ENCODE data around the gene ATP7B.

Gene ATP7B

DNA sequence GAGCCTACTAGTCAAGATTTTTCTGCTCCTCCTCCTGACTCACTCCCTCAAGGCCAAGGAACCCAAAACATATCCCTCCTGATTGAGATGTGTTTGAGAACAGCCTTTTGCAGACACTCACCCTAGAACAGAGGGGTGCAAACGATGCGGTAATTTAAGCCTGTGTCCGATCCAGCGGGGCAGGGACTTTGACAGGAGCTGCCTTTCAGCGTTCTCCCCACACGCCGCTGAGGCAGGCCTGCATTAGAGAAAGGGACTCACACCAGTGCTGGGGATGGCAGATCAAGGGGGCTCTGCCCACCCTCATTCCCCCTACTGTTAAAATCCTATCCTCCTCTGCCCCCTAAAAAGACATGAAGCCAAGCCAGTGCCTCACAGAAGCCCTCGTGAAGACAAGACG lies 79.0 kb downstream of the ATP7B start:
- in situ Hi-C loops (cut with MboI; ENCODE audit: low pct_unique_long_range_greater_than_20kb, low sequenced_read_pairs) = no loop called here

DNA sequence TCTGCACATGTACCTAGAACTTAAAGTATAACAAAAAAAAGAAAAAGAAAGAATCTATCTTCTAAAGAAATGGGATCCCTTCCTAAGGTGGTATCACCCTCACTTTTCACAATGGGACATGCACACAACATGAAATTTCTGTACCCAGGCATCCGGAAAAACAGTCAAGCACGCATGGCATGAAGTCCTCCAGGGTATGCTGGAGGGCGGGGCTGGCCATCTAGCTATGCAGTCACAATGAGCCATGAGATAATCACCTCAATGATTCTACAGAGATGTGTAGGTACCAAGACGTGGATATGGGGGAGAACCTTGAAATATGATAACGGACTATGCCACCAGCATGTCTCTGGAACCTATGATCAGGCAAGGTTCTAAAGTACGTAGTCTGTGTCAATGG lies 79.6 kb downstream of the ATP7B start:
- in situ Hi-C loops (cut with MboI; ENCODE audit: low pct_unique_long_range_greater_than_20kb, low sequenced_read_pairs) = no loop called here

More for the DNA sequence above, 79.0 kb downstream of the ATP7B start:
- DNase-seq = no peak

DNA sequence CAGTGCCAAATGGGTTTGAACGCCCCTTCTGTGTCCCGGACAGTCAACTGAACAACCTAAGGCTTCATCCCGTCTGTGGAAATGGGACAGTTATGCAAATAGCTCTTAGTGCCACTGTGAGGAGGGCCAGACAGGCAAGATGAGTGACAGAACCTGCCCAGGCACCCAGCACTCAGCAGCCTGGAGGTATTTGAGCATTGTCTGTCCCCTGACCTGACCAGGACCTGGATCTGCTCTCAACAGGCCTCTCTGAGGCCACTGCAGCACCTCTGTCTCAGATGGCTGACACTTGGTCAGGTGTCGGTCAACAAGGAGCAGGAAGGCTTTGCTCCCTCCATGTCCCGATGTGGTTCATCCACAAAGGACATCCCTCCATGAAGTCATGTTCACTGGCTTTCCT lies 81.6 kb downstream of the ATP7B start:
- in situ Hi-C loops (cut with MboI; ENCODE audit: low pct_unique_long_range_greater_than_20kb, low sequenced_read_pairs) = no loop called here
- no peak for DNase-seq

More for the DNA sequence above, 79.6 kb downstream of the ATP7B start:
- DNase-seq = no peak

DNA sequence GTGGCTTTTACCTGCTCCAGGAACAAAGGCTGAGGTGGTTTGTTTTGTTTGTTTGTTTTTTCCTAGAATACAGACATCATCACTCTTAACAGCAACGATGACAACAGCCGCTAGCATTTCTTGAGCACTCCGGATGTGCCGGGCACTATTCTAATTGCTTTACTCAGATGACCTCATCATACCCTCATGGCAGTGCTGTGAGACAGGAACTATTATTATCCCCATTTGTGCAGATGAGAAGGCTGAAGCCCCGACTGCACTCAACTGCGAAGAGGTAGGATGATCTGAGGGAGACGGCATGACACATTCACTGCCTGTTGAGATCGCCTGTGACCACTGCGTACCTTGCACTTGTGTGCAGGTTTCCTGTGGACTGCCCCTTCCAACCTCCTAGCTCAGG lies 83.0 kb downstream of the ATP7B start:
- DNase-seq = no peak
- in situ Hi-C loops (cut with MboI; ENCODE audit: low pct_unique_long_range_greater_than_20kb, low sequenced_read_pairs) = no loop called here

DNA sequence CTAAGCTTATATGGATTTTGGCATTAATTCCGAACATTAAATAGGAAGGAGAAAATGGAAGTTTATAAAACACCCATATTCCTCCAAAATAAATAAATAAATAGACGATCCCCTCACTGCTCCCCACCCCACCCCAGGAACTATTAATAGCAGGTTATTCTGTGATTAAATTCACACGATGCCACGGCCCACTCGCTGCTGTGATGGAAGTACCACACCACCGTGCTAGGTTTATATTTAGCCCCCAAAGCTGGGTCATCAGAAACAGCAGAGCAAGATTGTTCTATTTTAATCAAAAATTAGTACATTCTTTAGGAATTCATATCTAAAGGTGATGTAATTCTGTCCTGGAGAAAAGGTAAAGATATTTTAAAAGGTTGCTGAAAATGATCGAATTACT lies 84.1 kb downstream of the ATP7B start:
- in situ Hi-C loops (cut with MboI; ENCODE audit: low pct_unique_long_range_greater_than_20kb, low sequenced_read_pairs) = no loop called here
- no peak for DNase-seq

DNA sequence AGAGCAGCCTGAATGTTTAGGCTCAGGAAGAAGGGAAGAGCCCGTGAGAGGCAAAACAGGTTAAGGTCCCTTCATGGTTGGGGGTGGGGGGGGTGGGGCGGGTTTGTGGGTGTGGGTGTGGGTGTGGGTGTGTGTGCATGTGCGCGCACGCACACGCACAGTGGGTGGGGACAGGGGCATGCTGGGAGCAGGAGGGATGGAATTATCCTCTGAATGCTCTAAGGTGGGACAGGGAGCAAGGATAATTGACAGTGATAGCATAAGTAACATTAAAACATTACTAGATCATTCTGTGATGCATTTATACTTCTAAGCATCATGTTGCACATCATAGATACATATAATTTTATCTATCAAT lies 84.7 kb downstream of the ATP7B start:
- in situ Hi-C loops (cut with MboI; ENCODE audit: low pct_unique_long_range_greater_than_20kb, low sequenced_read_pairs) = no loop called here

DNA sequence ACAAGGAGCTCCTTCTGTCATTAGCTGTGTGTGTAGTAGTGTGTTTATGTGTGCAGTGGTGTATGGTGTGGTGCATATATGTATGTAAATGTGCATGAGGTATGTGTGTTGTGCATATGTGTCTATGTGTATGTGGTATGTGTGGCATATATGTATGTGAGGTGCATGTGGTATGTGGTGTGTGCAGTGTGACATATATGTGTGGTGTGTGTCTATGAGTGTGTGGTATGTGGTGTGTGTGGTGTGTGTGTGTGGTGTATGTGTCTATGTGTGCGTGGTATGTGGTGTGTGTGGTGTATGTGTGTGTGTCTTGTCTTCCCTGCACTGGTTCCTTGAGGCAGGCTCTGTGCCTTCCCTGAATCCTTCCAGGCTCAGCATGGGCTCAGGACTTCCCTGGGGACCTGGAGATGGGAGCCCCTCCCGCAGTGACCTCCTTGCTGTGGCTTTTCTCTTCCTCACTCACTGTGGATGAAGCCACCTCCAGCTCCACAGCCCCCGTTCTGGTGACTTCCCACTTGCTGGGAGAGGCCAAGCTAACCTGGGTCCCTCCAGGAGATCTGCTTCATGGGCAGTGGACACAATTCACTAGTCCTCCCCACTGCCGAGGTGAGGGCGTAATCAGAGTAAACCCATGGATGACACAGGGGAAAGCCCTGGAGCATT lies 85.3 kb downstream of the ATP7B start:
- in situ Hi-C loops (cut with MboI; ENCODE audit: low pct_unique_long_range_greater_than_20kb, low sequenced_read_pairs) = no loop called here
- DNase-seq = no peak

More for the DNA sequence above, 84.7 kb downstream of the ATP7B start:
- no peak for DNase-seq

DNA sequence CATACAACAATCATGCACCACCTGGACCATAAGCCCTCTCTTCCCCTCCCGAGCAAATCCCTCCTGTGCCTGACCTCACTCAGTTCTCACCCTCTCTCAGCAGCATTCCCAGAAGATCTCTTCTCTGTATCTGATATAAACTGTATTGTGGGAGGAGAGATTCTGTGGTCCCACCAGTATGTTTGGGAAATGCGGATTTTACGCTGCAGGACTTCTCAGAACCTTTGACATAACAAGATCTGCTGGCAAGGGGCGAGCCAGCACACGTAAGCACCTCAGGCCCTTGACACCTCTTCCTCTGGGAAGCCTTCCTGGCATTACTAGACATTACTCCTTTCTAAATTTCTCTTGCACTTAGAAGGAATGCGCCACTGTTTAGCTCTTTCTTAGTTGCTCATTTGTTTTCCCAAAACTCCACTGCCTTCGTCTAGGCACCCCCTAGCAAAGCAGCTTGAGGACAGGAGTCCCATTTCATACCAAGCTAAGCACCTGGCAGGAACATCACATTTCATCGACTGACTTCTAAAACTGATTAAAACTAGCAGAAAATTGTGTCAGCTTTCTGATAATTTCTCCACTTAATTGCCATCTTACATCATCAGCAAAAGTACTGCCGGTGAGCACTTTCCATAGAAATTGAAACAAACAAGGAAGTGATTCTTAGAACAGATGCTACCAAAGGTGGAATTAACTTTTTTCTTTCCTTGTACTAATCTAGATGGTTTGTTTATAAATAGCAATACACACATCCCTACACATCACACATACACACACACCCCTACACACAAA lies 86.3 kb downstream of the ATP7B start:
- in situ Hi-C loops (cut with MboI; ENCODE audit: low pct_unique_long_range_greater_than_20kb, low sequenced_read_pairs) = no loop called here
- DNase-seq = no peak

DNA sequence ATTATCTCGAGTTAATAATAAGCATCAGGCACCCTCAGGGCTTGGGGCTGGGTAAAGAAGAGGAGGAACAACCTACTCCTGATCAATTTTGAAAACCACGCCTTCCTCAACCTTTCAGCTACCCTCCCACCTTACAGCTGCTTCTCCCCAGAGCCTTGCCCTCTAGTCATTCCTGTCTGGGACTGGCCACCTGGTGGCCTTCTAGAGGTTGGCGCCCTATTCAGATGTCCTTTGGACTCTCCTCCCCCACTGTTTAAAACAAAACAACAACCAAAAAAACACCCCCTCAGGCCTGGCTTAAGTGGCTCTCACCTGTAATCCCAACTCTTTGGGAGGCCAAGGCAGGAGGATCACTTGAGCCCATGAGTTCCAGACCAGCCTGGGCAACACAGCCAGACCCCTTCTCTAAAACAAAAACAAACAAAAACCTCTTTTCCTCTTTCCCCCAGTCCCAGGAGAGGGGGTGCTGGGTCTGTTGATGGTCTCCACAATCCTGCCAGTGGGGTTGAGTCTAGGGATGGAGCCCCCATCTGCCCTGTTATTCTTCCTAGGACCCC lies 87.2 kb downstream of the ATP7B start:
- DNase-seq = peak; percentile 23
- in situ Hi-C loops (cut with MboI; ENCODE audit: low pct_unique_long_range_greater_than_20kb, low sequenced_read_pairs) = no loop called here

DNA sequence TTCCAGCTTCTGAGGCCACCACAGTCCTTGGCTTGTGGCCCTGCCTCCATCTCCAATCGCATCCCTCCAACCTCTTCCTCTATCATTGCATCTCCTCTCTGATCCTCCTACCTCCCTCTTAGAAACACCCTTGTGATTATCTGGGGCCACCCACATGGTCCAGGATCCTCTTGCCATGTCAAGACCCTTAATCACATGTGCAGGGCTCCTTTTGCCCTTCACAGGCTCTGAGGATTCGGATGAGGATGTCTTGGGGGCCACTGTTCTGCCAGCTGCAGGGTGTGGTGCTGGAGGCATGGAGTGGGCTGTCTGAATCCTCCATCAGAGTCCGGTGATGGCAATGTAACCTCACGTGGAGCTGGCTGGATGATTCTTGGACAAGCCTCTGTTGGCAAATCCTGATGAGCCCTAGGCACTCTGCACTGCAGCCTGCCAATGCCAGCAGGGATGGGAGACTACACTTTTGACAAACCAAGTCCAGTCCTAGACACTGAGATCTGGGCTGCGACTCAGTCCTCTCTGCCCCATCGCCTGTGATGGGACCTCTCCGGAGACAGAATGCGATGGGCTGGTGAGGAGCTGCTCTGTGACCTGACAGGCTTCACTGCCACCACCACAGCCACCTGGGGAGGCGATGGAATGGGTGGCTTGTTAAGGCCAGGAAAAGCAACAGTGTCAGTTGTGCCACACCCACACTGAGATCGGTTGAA lies 88.3 kb downstream of the ATP7B start:
- in situ Hi-C loops (cut with MboI; ENCODE audit: low pct_unique_long_range_greater_than_20kb, low sequenced_read_pairs) = no loop called here
- no peak for DNase-seq

DNA sequence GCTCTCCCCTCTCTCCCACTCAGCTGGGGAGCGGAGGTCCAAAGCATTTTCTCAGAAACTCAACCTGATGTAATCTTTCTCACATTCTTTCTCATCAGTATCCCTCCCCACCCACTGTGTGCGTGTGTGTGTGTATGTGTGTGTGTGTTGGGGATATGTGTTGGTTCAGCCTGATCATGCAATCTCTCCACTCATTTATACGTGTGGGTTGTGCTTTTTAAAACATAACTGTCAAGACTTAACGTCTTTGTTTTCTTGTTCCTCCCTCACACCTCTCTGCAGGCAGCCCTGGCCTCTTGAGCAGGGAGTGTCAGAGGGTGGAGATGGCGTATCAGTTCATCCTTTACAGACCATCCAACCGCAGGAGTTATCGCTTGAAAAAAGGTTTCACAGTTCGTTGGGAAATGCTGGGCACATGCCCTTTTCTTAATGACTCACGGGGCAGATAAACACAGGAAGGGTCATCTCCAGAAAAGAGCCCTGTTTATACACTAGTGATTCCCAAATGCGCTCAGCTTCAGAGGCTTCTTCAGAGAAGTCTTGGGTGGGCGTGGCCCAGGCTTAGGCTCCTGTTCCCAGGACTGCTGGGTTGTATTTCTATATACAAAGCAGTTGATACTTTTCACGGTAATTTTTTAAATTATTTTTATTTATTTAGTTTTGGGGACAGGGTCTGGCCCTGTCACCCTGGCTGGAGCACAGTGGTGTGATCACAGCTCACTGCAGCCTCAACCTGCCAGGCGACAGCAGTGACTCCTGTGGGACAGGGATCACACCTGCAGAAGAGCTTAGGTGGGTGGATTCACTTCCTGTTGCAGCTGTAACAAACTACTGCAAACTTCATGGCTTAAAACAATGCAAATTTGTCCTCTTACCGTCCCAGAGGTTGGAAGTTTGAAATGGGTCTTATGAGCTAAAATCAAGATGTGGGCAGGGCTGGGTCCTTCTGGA lies 89.2 kb downstream of the ATP7B start:
- DNase-seq = no peak

DNA sequence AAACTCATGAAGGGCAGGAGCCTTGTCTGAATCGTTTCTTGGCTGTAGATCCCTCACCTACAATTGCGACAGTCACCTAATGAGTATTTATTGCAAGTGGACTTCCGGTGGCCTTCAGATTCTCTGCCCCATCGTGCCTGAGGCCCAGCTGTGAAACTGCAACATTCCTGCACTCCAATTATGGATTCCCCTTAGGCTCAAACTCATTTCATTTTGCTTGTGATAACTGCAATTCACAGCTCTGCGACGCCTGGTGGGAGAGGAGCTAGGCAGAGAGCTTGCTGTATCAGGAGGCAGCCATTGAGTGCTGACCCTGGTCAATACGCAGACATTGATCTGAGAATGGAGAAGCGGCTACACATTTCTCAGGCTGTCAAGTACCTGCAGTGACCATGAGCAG lies 90.5 kb downstream of the ATP7B start:
- in situ Hi-C loops (cut with MboI; ENCODE audit: low pct_unique_long_range_greater_than_20kb, low sequenced_read_pairs) = no loop called here
- DNase-seq = no peak

More for the DNA sequence above, 89.2 kb downstream of the ATP7B start:
- in situ Hi-C loops (cut with MboI; ENCODE audit: low pct_unique_long_range_greater_than_20kb, low sequenced_read_pairs) = no loop called here

DNA sequence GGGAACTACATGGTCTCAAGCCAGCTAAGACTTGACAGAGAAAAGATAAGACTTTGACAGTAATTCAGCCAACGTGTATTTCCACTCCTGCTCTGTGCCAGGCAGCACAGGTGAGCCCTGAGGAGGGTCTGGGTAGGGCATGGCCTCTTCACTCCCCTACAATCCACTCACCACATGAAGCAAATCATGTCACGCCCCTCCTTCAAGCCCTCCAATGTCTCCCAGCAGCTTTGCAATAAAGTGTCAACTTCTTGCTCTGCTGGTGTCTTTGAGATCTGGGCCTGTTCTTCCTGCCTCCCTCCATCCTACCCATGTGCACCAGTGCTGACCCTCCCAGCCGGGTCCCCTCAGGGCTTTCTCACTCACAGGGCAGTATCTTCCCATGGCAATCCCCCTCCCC lies 91.0 kb downstream of the ATP7B start:
- no peak for DNase-seq
- in situ Hi-C loops (cut with MboI; ENCODE audit: low pct_unique_long_range_greater_than_20kb, low sequenced_read_pairs) = no loop called here

DNA sequence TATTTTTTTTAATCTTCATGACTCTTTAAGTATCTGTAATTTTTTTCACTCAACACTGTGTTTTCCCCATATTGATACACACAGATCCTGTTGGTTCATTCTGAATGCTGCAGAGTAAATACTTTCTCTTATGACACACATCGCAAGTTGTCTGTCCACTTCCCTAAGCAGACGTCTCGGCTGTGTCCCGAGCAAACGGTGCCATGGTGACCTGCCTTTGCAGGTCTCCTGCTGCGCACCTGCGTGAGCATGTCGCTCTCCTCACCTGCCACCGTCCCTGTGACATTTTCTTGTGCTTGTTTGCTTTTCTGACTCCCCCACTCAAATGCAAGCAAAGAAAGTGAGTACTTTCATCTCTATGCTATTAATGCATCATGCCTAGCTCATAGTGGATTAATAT lies 91.7 kb downstream of the ATP7B start:
- in situ Hi-C loops (cut with MboI; ENCODE audit: low pct_unique_long_range_greater_than_20kb, low sequenced_read_pairs) = no loop called here
- no peak for DNase-seq

DNA sequence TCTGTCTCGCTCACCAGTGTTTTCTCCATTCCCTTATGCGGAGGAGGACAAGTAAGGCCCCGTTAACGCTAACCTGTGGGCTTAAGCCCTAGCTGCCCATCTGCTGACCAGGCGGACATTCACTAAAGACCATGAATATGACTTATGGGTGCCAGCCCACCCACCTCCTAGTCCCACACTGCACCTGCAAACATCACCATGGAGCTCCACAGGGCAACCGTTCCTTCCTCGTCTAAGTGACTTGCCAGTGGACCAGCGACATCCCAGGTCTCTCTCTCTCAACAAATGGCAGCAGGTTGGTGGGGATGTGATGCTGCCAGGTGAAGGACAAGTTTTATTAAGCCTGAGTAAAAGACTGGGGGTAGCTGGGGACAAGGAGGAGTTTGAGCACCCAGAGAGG lies 94.3 kb downstream of the ATP7B start:
- in situ Hi-C loops (cut with MboI; ENCODE audit: low pct_unique_long_range_greater_than_20kb, low sequenced_read_pairs) = no loop called here
- no peak for DNase-seq

DNA sequence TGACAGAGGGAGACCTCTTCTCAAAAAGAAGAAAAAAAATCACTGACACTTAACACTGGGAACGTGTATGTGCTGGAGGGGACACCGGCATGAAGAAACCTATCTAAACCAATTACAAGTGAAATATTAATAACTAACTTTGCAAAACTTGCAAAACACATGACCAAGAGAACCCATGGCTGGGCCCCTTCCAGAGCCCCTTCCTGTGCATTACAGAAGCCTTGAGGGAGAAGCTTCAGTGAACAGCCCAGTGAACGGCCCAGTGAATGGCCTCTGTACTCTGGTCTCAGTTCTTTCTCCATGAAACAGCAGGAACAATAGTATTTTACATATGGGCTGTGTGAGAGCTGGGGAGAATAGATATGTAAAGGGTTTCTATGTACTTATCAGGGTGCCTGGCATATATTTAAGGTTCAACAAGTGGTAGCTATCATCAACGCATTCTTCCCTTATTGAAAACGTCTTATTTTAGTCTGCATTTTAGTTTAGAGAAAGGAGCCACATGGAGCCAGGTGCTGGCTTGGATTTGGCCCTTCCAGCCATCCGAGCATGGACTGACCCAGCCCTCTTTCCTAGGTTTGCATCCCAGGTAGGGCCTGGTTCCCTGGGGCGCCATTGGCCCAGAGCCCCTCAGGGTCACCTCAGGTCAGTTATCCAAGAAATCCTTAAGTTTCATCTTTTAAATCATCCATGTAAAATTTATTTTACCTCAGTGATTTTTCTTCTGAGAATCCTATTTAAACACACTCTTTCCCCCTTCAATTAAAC lies 95.0 kb downstream of the ATP7B start:
- DNase-seq = no peak
- in situ Hi-C loops (cut with MboI; ENCODE audit: low pct_unique_long_range_greater_than_20kb, low sequenced_read_pairs) = no loop called here

DNA sequence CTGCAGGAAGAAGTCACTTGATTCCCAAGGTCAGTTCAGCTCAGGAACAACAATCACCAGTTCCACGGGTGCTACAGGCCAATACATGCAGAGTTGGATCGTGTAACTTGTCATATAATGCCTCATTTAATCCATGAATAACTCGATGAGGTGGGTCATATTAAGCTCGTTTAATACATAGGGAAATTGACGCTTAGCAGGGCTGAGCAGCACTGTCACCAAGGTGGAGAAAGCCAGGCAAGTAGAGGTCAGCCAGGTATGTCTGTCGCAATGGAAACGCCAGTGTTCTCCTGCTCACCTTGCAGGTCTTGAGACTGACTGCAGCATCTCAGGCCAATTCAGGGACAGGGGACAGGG lies 97.1 kb downstream of the ATP7B start:
- no peak for DNase-seq
- in situ Hi-C loops (cut with MboI; ENCODE audit: low pct_unique_long_range_greater_than_20kb, low sequenced_read_pairs) = no loop called here

DNA sequence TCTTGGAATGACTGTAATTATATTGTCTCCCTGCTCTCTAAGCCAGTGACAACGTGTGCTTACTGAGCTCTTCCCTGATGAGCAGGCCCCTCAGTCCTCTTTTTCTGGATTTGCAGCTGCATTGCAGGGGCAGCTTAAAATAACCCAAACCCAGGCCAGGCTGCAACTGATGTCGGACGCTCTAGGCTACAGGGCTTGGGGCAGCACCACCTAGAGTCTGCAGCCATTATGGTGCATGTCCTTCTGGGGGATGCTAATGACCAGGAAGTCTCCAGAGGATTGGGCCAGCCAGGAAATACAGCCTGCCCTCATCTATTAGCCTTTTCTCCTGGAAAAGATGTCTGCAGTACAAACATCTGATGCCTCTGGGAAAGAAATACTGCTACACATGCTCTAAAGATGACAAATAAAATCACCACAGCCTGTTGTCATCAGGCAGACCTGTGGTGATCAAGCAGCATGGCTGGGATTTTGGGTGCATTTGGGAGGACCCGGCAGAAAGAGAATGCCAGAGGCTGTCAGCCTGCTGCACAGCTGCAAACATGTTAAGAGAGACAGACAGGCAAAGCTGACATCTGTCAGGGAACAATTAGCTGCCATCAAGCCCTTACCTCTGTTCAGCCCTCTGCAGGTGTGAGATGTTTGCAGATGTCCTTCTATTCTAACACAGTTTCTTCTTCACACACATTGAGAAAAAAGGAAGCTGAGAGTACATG lies 97.7 kb downstream of the ATP7B start:
- DNase-seq = no peak
- in situ Hi-C loops (cut with MboI; ENCODE audit: low pct_unique_long_range_greater_than_20kb, low sequenced_read_pairs) = no loop called here
